PC-9 (cell line): ENCODE data around the gene CHST11. TPM values are rescaled to one million over a fixed set of nuclear protein-coding genes. Genes with fewer than 3 reads are reported as not detected.
"Not testable (repeated sequence)": the region's sequence is repeated elsewhere in the genome, so short reads cannot be mapped to it uniquely, and the experiment has no call there.

Source experiments
- BruUV-seq: library from RNA; stranded (reverse); fragments of 400-500 nt; replicated peaks from 2 replicates; lab custom pipeline; 2021; lab: Mats Ljungman, UMichigan
- CTCF ChIA-PET: fragments of 300-600 bp; sonication (Branson Sonifier 250); formaldehyde crosslinking; loops from one replicate; lab custom pipeline; 2022; ENCODE audit warnings: antibody characterized with exemption; lab: Charles Lee
- POLR2A ChIA-PET: fragments of 300-600 bp; sonication (Branson Sonifier 250); formaldehyde crosslinking; loops from one replicate; lab custom pipeline; 2022; ENCODE audit warnings: antibody characterized with exemption; ENCODE audit not compliant: unreplicated experiment; lab: Charles Lee
- DNase-seq, 2 experiments: peaks; one replicate each; pipeline versions ENCODE4 v3.0.0 to v3.0.0-alpha.2; 2015 to 2022; ENCODE audit warnings: mixed read lengths in 1 of 2
- H2AFZ ChIP-seq: fragments of 200-600 bp; sonication (generic); 2 replicates; pipeline ENCODE4 v1.8.1; 2017; ENCODE audit warnings: antibody characterized with exemption
- H3F3A ChIP-seq: fragments of 200-600 bp; sonication (generic); 2 replicates; pipeline ENCODE4 v1.8.1; 2017; ENCODE audit warnings: antibody characterized with exemption, mild to moderate bottlenecking, low read depth; ENCODE audit not compliant: insufficient read depth
- H3K27ac ChIP-seq: fragments of 200-600 bp; sonication (generic); 2 replicates; pipeline ENCODE4 v1.6.1; 2016; ENCODE audit warnings: mixed run types
- H3K27me3 ChIP-seq: fragments of 200-600 bp; sonication (generic); 2 replicates; pipeline ENCODE4 v1.6.1; 2016; ENCODE audit warnings: low read depth, mixed run types; ENCODE audit not compliant: insufficient read depth
- H3K36me3 ChIP-seq: fragments of 200-600 bp; sonication (generic); 2 replicates; pipeline ENCODE4 v1.6.1; 2016; ENCODE audit warnings: low read depth, mixed run types
- H3K4me1 ChIP-seq: fragments of 200-600 bp; sonication (generic); replicated peaks from 2 replicates; pipeline ENCODE4 v1.6.1; 2016; ENCODE audit warnings: mixed run types; ENCODE audit not compliant: insufficient read depth
- H3K4me2 ChIP-seq: fragments of 200-600 bp; sonication (generic); 2 replicates; pipeline ENCODE4 v1.6.1; 2017; ENCODE audit warnings: mixed run types
- H3K4me3 ChIP-seq: fragments of 200-600 bp; sonication (generic); 2 replicates; pipeline ENCODE4 v1.6.1; 2016; ENCODE audit warnings: mixed run types
- H3K79me2 ChIP-seq: fragments of 200-600 bp; sonication (generic); 2 replicates; pipeline ENCODE4 v1.6.1; 2017; ENCODE audit warnings: low read depth, mixed run types
- H3K9me2 ChIP-seq: fragments of 200-600 bp; sonication (generic); 2 replicates; pipeline ENCODE4 v1.8.1; 2017; ENCODE audit warnings: mild to moderate bottlenecking; ENCODE audit not compliant: insufficient read depth
- H3K9me3 ChIP-seq: fragments of 200-600 bp; sonication (generic); 2 replicates; pipeline ENCODE4 v1.8.1; 2016; ENCODE audit warnings: low read depth; ENCODE audit not compliant: insufficient read depth
- H4K20me1 ChIP-seq: fragments of 200-600 bp; sonication (generic); 2 replicates; pipeline ENCODE4 v1.8.1; 2017; ENCODE audit not compliant: insufficient read depth
- CTCF ChIP-seq: fragments of 200-600 bp; sonication (generic); conservative IDR thresholded peaks from 2 replicates; pipeline ENCODE4 v1.6.1; 2017; ENCODE audit warnings: mixed run types, antibody characterized with exemption, mild to moderate bottlenecking, moderate library complexity
- EZH2 ChIP-seq: fragments of 200-600 bp; sonication (generic); IDR thresholded peaks from 2 replicates; pipeline ENCODE4 v1.8.0; 2017; ENCODE audit warnings: antibody characterized with exemption, low read depth
- intact Hi-C: fragments of 100-400 bp; cut with micrococcal nuclease; formaldehyde crosslinking; loops from one replicate; pipeline ENCODE4 v1.10.0; 2022; ENCODE audit not compliant: unreplicated experiment
- total RNA-seq: library from RNA; stranded (reverse); gene quantifications from 2 replicates; pipeline ENCODE4 v1.2.3, GENCODE V29; 2021

Gene CHST11
- total RNA-seq, 1 experiment from 2014 or later, result 39.9 TPM

DNA sequence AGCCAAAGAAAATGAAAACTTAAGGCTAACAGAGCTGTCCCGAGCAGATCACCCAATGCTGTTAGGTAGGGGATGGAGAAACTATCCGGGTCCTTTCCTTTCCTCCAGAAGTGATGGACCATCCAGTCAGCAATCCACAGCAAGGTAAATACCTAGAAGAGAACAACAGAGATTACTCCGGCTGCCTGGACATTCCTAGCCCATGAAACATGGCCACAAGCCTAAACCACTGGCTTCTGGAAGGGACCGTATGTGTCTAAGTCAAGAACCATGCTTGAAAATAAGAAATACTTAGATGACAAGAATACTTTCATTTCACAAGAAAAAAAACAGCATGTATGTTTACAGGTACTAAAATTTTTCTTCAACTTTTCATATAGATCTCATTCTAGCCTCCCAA is 348.4 kb downstream of the CHST11 start:
- Histone ChIP-seq H3K27me3 (no peaks in the 10 kb centered on the region), H3K9me3 (no peaks in the 10 kb centered on the region), H4K20me1 (no peaks in the 10 kb centered on the region), H3K36me3 (no peaks in the 10 kb centered on the region), H3K79me2 (no peaks in the 10 kb centered on the region), H3F3A (no peaks in the 10 kb centered on the region), H3K27ac (no peak overlapping the region), H3K4me3 (no peak overlapping the region), H3K4me1 (no peaks in the 10 kb centered on the region), H2AFZ (no peak overlapping the region), H3K9me2 (no peaks in the 10 kb centered on the region), H3K4me2 (no peak overlapping the region)
- TF ChIP-seq EZH2 (no peak), CTCF (no peak)
- CTCF ChIA-PET, result no interaction called here
- no TSS peak for BruUV-seq
- intact Hi-C loops, result no loop called here
- POLR2A ChIA-PET, result interaction anchor here (0.9 kb wide), 1 partner anchor 252 kb away, joined by 4 read pairs; no protein-coding TSS in a partner anchor
- DNase-seq, result no peak

GRCh38 chr12:104806194-104806593 is 349.4 kb downstream of the CHST11 start:
- H3K79me2 ChIP-seq, H2AFZ ChIP-seq, DNase-seq, H4K20me1 ChIP-seq, intact Hi-C loops, H3K9me3 ChIP-seq, H3K4me3 ChIP-seq, BruUV-seq, H3K4me1 ChIP-seq, H3K27ac ChIP-seq, H3F3A ChIP-seq, CTCF ChIA-PET, H3K4me2 ChIP-seq, H3K36me3 ChIP-seq, H3K9me2 ChIP-seq, H3K27me3 ChIP-seq: not testable (repeated sequence)
- POLR2A ChIA-PET, result interaction anchor here (0.9 kb wide), 1 partner anchor 251 kb away, joined by 4 read pairs; no protein-coding TSS in a partner anchor

- CTCF ChIA-PET, result no interaction called here
- BruUV-seq, result no TSS peak
Observed at GRCh38 chr12:104809251-104809650, 352.5 kb downstream of the CHST11 start.

More at GRCh38 chr12:104809251-104809650, 352.5 kb downstream of the CHST11 start:
- no peaks in the 10 kb centered on the region for H3F3A ChIP-seq
- no peak overlapping the region for H3K4me3 ChIP-seq
- TF ChIP-seq EZH2 (no peak), CTCF (no peak)
- H3K9me3 ChIP-seq, result no peaks in the 10 kb centered on the region
- POLR2A ChIA-PET, result no interaction called here
- H3K27me3 ChIP-seq, result no peaks in the 10 kb centered on the region
- no peaks in the 10 kb centered on the region for H3K79me2 ChIP-seq
- no peak for DNase-seq
- intact Hi-C loops, result no loop called here
- no peaks in the 10 kb centered on the region for H3K36me3 ChIP-seq
- H4K20me1 ChIP-seq, result no peaks in the 10 kb centered on the region
- no peak overlapping the region for H3K27ac ChIP-seq
- no peak overlapping the region for H2AFZ ChIP-seq
- no peaks in the 10 kb centered on the region for H3K4me1 ChIP-seq
- H3K4me2 ChIP-seq, result no peak overlapping the region
- no peaks in the 10 kb centered on the region for H3K9me2 ChIP-seq
